Measurements from ENCODE around the gene RHOD.

RHOD gene

GRCh38 chr11:67031791-67032561, 24.7 kb upstream of the RHOD start:
- peak; percentile 77 for DNase-seq (ENCODE audit: low read depth, low spot score)

GRCh38 chr11:67032830-67033551, 23.7 kb upstream of the RHOD start:
- no peak for DNase-seq (ENCODE audit: low read depth, low spot score)

DNA sequence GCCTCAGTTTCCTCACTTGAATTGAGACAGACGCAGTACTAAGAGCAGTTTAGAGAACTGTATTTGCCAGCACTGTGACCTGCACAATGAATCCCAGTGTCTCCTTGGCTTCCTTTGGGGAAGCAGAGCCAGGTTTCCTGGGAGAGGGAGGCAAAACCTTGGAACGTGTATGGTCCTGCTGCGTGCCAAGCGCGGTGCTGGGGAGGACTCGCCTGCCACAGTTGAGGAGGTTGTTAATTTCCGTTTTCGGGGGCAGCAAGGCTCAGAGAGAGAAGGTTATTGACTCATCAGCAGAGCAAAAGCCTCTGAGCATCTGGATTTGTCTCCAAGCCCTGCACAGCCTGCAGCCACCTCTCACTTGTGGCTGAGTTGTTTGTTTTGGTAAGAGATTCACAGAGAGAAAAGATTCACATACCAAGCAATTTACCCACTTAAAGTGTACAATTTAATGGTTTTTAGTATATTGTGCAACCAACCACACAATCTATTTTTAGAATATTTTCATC, 22.9 kb upstream of the RHOD start:
- no peak for DNase-seq (ENCODE audit: low read depth, low spot score)

DNA sequence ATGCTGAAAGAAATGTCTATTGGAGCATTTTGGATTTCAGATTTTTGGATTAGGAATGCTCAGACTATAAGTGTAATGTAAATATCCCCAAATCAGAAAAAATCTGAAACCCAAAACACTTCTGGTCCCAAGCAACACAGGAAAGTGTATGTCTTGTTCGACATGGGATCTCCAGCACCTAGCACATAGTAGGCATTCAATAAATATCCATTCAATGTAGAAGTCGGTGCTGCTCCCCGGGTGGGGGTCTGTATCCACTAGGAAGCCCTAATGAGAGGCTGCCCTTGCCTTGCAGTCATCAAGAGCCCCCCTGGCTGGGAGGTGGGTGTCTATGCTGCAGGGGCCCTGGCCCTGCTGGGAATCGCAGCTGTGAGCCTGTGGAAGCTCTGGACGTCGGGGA, 22.3 kb upstream of the RHOD start:
- no peak for DNase-seq (ENCODE audit: low read depth, low spot score)

DNA sequence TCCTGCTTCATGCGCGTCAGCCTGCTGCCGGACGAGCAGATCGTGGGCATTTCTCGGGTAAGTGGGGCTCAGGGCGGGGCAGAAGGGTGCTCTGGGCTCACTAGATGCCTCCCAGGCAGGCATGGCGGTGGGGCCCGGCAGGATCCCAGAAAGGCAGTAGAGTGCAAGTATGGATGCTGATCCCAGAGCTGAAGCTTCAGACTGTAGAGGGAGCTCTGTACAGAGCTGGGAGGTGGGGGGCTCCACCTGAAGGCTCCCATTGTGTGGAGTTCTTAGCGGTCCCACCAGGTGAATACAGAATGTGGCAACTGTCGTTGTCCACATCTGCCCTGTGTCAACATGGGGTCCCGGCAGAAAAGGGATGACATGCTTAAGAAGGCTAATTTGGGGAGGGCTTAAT, 16.5 kb upstream of the RHOD start:
- DNase-seq (ENCODE audit: low read depth, low spot score), result no peak

DNA sequence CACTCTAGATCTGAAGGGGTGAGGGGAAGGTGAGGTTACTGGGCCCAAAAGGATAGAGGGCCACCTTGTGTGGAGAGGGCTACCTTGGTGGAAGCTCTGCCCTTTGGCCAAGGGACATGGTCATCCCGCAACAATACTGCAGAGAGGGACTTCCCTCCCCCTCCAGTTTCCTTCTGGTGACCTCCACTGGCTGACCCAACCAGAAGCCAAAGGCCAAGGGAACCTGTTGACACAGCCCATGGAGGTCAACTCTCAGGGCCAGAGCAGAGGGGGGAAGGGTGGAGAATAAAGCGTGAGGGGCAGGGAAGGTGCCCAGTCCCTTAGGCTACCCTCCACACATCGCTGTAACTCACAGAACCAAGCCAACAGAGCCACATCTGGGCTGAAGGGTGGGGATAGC, 15.0 kb upstream of the RHOD start:
- DNase-seq (ENCODE audit: low read depth, low spot score), result no peak

- DNase-seq (ENCODE audit: low read depth, low spot score), result no peak
Observed at GRCh38 chr11:67043572-67044349, 12.9 kb upstream of the RHOD start.

DNA sequence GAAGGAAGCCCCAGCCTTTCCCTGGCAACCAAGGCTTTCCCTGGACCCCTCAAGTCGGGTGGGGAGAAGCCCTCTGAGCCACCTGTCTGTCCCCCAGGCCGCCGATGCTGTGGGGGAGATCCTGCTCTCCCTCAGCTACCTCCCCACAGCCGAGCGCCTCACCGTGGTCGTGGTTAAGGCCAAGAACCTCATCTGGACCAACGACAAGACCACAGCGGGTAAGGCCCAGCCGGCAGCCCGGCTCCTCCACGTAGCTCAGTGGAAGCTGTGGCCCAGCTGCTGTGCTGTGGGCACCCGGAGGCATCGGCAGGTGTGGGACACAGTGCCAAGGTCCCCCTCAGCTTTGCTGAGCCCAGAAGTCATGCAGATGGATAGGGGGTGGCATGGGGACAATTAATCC, 12.2 kb upstream of the RHOD start:
- DNase-seq (ENCODE audit: low read depth, low spot score), result no peak

GRCh38 chr11:67045314-67045713, 11.3 kb upstream of the RHOD start:
- no peak for DNase-seq (ENCODE audit: low read depth, low spot score)

- no peak for DNase-seq (ENCODE audit: low read depth, low spot score)
Observed at GRCh38 chr11:67048515-67049130, 8.0 kb upstream of the RHOD start.

GRCh38 chr11:67050139-67050538, 6.5 kb upstream of the RHOD start:
- no peak for DNase-seq (ENCODE audit: low read depth, low spot score)

DNA sequence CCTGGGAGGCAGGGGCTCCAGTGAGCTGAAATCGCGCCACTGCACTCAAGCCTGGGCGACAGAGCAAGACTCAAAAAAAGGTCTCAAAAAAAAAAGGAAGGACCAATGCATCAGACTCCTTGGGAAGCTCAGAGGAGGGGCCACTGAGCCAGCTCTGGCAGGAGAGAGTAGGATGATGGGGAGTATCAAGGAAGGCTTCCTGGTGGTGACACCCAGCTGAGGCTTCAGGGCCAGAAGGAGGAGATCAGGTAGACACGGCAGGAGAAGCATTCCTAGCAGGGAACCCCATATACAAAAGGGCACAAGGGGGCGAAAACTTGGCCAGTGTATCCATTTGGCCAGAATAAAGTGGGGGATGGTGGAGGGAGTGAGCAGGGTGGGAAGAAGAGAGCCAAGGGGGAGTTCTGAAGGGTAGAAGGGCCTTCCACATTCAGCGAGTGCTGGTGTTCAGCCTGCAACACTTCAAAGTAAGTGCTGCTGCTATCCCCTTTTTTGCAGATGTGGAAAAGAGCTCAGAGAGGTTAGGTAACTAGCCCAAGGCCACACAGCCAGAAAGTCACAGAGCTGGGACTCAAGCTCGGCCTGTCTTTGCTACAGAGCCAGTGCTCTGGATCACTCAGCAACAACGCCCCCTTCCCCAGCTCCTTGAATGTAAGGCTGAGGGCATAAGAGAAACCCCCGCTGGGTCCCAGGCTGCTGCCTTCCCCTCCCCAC, 5.3 kb upstream of the RHOD start:
- no peak for DNase-seq (ENCODE audit: low read depth, low spot score)

DNA sequence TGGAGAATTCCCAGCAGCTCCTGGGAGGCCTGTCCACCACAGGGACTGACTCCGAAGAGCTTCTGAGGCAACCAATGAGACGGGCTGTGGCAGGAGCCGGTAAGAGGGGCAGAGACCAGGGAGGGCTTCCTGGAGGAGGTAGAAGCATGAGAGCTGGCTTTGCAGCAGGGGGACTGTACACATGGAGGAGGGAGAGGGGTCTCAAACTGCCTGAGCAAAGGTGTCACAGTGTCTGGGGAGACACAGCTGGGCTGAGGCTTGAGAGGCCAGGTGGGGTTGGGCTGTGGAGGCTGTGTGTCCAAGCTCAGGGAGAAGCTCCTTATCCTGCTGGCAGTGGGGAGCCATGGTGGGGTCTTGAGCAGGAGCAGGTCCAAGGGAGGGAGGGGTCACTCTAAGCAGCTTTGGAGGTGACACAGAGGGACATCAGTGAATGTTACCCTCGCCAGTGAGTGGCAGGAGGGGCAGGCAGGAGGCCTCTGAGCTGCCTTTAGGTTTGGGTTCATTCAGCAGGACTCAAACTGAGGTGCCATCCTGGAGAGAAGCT, 4.6 kb upstream of the RHOD start:
- no peak for DNase-seq (ENCODE audit: low read depth, low spot score)

DNA sequence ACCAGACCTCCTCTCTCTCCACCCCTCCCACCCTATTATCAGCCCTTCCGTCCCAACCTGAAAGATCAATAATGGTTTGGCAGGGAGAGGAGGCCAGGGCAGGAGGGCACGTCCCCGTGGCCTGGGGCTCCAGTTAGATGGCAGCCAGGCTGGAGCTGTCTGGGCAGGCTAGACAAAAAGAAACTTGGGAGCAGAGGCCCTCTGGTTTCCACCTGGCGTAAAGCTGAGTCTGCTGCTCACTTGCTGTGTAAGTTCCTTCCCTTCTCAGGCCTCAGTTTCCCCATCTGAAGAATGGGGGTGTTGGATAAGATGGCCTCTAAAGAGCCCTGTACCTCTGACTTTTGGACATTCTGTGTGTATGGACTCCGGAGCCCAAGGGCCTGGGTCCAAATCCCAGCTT, 3.8 kb upstream of the RHOD start:
- no peak for DNase-seq (ENCODE audit: low read depth, low spot score)

DNA sequence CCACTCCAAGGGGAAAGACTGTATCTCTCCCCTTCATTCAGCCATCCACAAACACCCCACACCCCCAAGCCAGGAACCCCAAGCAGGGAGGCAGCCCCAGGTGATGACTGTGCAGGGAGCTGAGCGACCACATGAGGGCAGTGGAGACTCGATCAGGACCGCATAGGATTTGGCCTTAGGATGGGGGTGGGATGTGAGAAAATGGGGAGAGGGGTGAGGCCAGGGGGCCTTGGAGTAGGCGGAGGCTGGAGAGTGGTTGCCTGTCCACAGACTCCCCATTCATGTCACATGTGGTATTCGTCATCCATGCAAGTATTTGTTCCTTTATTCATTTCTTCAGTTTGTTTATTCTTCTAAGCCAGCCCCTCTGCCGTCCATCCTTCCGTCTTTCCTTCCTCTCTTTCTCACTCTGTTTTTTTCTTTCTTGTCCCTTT, 2.7 kb upstream of the RHOD start:
- DNase-seq (ENCODE audit: low read depth, low spot score), result peak; percentile 50

DNA sequence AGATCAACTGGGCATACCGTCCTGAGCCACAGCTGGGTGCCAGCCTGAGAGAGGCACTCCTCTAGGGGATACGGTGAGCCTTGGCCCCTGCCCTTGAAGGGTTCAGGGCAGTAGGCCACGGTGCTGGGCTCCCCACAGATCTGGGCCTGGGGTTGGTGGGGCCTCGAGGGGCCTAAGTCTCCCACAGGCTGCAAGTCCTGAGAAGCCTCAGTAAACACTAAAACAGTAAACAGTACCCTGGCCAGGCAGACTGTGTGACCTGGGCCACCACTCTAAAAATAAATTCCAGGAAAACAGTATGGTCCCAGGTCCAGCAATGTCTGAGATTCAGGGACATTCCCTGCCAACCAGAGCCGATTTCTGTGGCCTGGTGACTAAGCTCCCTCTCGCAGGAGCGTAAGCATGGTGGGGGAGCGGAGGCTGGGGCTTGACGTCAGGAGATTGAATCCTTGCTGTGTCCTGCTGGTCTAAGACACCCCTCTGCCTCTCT, 2.3 kb upstream of the RHOD start:
- DNase-seq (ENCODE audit: low read depth, low spot score), result no peak

DNA sequence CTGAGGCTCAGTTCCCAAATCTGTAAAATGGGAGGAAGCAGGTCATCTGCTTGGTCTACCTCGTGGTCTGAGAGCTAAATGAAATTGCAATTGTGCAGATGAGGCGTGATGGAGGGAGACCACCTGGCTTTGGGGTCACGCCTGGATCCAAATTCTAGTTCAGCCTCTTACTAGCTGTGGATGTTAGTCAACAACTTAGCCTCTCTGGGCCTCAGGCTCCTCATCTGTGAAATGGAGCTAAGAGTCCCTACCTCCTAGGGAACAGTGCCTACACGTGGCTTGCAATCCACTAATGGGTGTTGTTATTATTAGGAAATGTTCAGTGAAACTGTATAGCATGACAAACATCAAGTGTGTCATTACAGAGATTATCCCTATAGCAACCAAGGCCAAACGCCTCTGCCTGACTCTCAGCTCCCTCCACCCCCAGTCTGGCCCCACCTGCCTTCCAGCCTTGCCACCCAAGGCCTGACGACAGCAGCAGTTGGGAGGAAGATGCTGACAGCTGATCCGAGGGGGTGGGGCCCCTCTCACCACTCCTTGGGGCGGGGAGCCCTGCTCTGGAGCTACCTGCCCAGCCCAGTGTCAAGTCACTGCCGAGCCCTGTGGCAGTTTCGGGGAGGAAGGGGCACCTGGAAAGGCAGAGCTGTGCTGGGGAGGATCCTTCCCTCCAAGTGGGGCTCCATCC, 1.7 kb upstream of the RHOD start:
- no peak for DNase-seq (ENCODE audit: low read depth, low spot score)

GRCh38 chr11:67055812-67056211, 835 bp upstream of the RHOD start:
- no peak for DNase-seq (ENCODE audit: low read depth, low spot score)

GRCh38 chr11:67057205-67057672, 592 bp downstream of the RHOD start:
- no peak for DNase-seq (ENCODE audit: low read depth, low spot score)

DNA sequence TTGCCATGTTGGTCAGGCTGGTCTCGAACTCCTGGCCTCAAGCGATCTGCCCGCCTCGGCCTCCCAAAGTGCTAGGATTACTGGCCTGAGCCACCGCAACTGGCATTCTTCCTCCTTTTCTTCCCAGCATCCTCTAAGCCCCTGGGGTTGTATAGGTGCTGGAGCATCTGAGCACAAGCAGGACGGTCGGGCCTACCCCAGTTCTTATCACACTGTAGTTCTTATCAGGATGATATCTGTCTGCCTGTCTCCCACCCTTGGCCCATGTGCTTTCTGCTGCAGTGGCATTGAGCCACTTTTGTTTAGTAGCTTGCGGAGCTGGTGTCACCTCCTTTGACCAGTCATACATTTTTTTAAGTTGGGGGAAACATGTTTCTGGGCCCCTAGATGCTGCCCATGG, 1.9 kb downstream of the RHOD start:
- no peak for DNase-seq (ENCODE audit: low read depth, low spot score)

Data from ELF-1 (cell line).